HG03575 (cell line): ENCODE data around the gene PPM1F.
"Not testable (repeated sequence)": the region's sequence is repeated elsewhere in the genome, so short reads cannot be mapped to it uniquely, and the experiment has no call there.

Experiments
- ATAC-seq: cut with Tn5 transposase; IDR thresholded peaks from one replicate; pipeline ENCODE4 v1.9.1; 2021; ENCODE audit not compliant: unreplicated experiment, insufficient number of reproducible peaks, low FRiP score; ENCODE audit errors: extremely low read depth

The PPM1F gene

DNA sequence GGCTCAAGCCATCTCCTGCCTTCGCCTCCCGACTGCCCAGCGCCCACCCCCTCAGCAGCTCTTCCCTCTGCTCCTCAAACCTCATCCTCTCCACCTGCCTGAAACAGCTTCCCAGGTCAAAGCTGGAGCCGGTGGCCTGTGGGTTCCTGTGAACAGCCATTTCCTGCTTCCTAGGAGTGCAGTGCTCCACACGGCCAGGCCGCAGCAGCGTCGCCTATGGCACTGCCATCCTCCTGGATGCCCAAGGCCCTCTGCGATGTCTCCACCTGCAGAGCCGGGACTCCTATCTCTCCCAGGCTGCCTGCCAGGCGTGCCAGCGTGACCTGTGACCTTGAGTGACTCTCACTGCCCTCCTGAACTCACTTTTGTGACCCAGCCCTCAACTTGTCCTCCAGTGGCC lies 24.6 kb downstream of the PPM1F start:
- no peak for ATAC-seq

DNA sequence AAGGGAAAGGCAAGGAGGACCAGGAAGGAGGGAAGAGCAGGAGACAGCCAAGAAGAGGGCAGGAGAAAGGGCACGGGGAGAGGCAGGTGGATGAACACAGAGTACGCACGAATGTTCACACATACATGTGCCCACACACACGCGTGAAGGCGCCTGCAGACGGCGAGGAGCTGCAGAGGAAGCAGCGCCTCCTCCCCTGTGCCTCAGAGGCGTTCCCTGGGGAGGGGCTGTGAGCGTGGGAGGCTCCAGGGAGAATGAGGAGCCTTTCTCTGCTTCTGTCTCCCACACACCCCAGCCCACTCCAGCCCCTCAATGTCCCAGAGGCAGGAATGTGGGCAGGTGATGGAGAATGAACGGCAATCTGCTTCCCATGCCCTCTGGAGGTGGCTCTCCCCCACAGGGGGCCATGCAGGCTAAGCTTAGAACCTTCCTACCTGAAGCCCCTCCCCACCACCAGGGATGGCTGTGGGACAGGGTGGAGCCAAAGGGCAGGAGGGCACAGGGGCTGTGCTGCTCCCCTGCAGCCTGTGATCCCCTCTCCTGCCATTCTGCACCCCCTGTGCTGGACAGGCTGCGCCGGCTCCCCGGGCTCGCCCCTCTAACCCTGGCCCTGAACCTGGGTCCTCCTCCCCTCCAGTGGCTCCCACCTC lies 25.3 kb downstream of the PPM1F start:
- ATAC-seq, result no peak

DNA sequence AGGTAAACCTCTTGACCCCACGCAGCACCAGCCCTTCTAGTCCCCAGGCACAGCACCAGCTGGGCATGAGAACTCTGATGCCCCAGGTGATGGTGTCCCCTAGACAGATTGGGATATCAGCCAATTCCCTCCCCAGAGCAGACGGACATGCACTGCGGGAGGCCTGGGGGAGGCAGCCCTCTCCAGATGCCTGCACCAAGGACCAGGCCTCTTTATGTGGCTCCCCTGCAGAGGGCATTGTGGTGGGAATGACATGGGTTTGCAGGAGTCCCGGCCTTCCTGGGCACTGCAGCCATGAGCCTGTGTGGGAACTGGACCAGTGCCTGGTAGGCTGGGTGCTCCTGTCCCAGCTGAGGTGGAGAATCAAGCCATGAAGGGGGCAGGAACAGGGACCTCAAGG lies 25.9 kb downstream of the PPM1F start:
- no peak for ATAC-seq

DNA sequence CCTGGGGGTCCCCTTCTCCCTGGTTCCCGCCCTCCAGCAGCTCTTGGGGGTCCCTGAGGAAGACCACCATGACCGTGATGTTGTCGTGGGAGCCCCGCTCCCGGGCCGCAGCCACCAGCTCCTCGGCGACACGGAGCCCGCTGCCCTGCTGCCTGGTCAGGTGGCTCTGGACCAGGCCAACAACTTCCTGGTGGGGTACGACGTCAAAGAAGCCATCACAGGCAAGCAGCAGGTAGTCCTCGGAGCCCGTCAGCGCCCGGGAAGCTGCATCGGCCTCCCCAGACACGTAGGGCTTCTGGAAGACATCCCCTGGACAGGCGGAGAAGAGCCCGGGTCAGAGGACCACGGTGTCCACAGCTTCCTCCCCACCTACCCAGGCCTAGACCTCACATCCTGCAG lies 29.5 kb downstream of the PPM1F start:
- no peak for ATAC-seq

DNA sequence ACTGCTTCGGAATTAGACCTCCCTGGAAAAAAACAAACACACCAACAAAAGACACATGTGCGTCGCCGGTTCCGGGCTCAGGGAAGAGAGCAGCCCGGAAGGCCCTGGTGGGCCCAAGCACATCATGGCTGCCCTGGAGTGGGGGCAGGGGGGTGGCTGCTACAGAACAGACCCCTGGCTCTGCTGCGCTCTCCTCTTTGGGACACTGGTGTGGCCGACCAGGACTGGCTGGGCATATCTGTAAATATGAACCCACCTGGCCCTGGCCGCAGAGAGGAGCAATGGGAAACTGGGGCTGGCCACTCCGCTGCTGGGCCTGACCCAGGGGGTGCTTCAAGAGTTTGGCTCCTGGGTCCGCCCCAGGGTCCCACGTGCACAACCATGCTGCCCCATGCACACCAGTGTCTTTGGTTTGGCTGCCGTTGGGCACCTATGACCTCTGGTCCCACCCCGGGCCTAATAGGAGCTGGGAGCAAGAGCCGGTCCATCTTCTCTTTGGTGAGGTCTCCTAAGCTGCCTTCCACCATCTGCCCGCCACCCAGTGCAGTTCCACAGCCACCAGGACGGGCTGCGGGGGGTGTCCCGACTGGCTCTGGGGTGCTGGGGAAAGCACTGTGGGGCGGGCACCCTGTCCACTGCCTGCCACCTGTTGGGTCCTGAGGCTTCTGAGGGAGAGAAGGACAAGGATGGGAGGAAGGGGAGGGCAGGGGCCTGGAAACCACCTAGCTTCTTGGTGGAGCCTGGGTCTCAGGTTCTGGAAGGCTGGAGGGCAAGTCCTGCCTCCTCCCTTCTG lies 30.1 kb downstream of the PPM1F start:
- no peak for ATAC-seq

- ATAC-seq, result no peak
Measured at GRCh38 chr22:21921729-21922128, 30.9 kb downstream of the PPM1F start.

GRCh38 chr22:21921184-21921721 lies 31.4 kb downstream of the PPM1F start:
- ATAC-seq, result no peak

GRCh38 chr22:21920341-21921183 lies 32.1 kb downstream of the PPM1F start:
- ATAC-seq, result no peak

DNA sequence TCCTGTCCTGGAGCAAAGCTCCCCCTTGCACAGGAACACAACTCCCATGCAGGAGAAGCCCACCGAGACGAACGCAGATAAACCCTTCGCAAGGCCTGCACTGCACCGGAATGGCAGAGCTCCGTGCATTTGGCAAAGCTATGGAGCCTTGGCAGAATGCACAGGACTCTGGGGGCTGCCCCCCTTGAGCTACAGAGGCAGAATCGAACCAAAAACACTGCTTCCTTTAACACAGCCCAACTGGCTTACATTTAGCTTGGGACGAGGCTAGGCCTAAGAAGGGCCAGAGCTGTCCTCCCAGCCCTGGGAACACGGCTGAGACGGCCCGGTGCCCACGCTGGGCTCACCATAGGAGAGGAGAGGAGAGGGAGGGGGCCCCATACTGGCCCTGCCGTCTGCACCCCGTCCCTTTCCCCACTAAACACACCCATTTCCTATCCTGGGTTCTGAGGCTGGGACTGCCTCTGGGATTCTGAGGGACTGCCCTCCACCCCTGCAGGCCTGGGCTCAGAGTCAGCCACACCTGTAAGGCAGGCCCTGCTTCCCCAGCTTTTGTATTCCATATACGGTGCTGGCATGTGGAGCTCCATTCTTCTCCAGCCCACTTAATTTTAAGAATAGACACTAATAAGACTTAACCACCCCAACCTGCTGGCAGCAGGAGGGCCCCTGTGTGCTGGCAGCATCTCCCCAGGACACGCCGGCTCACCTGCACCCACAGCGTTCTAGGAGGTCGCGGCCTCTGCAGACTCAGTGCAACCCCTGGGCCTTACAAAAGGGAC lies 32.9 kb downstream of the PPM1F start:
- ATAC-seq, result no peak

GRCh38 chr22:21918466-21919185 lies 34.0 kb downstream of the PPM1F start:
- no peak for ATAC-seq

DNA sequence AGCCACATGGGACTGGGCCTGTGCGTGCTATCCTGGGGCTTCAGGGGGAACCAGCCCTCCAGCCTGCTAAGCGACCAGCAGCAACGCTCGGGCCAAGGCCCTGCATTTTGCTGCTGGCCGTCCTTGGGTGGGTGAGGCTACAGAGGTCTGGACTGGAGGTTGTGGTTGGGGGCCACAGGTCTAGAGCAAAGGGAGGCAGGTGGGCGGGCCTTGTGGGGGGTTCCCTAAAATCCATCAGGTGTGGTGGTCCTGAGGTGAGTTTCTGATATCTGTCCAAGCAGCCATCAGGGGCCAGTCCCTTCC lies 34.7 kb downstream of the PPM1F start:
- ATAC-seq, result no peak

- ATAC-seq, result no peak
Measured at GRCh38 chr22:21917181-21917958, 35.3 kb downstream of the PPM1F start.

GRCh38 chr22:21916309-21916918 lies 36.2 kb downstream of the PPM1F start:
- no peak for ATAC-seq

DNA sequence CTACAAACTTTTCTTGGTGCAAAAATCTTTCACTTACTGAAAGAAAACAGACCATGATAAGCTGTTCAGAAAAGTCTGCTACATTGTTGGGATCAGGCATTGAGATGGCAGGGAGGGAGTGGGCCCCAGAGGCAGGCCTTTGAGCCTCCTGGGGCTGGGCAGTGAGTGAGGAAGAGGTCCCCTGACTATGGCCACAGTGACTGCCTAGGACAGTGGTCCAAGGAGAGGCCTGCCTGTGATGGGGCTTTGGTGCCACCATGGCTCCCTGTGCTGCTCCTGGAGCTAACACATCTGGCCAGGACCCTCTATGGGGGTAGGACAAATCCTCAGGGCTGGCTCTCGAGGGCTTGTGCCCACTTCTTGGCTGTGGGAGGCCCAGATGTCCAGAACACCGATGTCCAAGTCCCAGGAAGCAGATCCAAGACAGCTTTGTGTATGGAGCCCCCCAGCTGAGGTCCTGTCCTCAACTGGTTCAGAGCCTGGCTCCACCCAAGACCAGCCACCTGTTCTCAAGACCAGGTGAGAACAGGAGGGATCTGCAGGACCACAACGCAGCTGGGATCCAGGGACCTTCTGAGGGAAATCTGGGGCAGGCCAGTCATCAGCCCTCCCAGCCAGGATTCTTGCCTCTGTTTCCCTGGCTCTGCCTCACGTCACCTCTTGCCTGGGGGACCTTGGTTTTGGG lies 36.9 kb downstream of the PPM1F start:
- ATAC-seq, result no peak

GRCh38 chr22:21914033-21914642 lies 38.5 kb downstream of the PPM1F start:
- not testable (repeated sequence) for ATAC-seq

DNA sequence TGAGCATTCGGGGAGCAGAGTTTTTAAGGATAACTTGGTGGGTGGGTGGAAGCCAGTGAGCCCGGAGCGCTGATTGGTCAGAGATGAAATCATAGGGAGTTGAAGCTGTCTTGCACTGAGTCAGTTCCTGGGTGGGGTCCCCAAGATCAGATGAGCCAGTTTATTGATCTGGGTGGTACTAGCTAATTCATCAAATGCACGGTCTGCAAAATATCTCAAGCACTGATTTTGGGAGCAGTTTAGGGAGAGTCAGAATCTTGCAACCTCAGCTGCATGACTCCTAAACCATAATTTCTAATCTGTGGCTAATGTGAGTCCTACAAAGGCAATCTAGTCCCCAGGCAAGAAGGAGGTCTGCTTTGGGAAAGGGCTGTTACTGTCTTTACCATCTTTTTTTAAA lies 42.3 kb downstream of the PPM1F start:
- not testable (repeated sequence) for ATAC-seq
